Ascending aorta (tissue), 2 donors: ENCODE measurements around the gene KCNIP1. TPM values are rescaled to one million over a fixed set of nuclear protein-coding genes. Genes with fewer than 3 reads are reported as not detected.

Experiments used
- DNase-seq, 2 donors: peaks; one replicate each; pipeline ENCODE4 v3.0.0-alpha.2; 2019; ENCODE audit warnings: low spot score in 2 of 2
- H3K27ac ChIP-seq, 2 donors: fragments of 200-600 bp; sonication (generic); one replicate each; pipeline ENCODE4 v1.5.1; 2016 to 2017; ENCODE audit warnings: mild to moderate bottlenecking in 1 of 2
- H3K27me3 ChIP-seq: fragments of 200-600 bp; sonication (generic); one replicate; pipeline ENCODE4 v1.5.1; 2017
- H3K36me3 ChIP-seq, 2 donors: fragments of 200-600 bp; sonication (generic); one replicate each; pipeline ENCODE4 v1.5.1; 2016
- H3K4me1 ChIP-seq, 2 donors: fragments of 200-600 bp; sonication (generic); one replicate each; pipeline ENCODE4 v1.5.1; 2016 to 2017; ENCODE audit warnings: mild to moderate bottlenecking in 1 of 2
- H3K4me3 ChIP-seq, 2 donors: fragments of 200-600 bp; sonication (generic); one replicate each; pipeline ENCODE4 v1.5.1; 2016 to 2017; ENCODE audit warnings: mild to moderate bottlenecking in 1 of 2
- H3K9me3 ChIP-seq, 2 donors: fragments of 200-600 bp; sonication (generic); one replicate each; pipeline ENCODE4 v1.5.1; 2016
- CTCF ChIP-seq, 3 experiments: fragments of 200-600 bp in 2 of 3; fragments of 450-650 bp in 1 of 3; sonication (generic) in 2 of 3; IDR thresholded peaks; one replicate each; pipeline ENCODE4 v1.5.1; 2016 to 2019; ENCODE audit warnings: antibody characterized with exemption in 3 of 3, mild to moderate bottlenecking in 1 of 3, moderate library complexity in 1 of 3
- intact Hi-C: fragments of 100-400 bp; cut with DNase I; formaldehyde crosslinking; loops from one replicate; pipeline ENCODE4 v1.15.1; 2023
- total RNA-seq: library from RNA; depleted of rRNA; stranded (reverse); fragments of >200 nt; gene quantifications from one replicate; pipeline ENCODE4 v1.1.0, GENCODE V29; 2016

KCNIP1 gene
- total RNA-seq, 1 donor from 2014 or later, result not detected

GRCh38 chr5:170656346-170656745 lies 152.5 kb downstream of the KCNIP1 start:
- H3K4me3 ChIP-seq, result no peak overlapping the region
- H3K36me3 ChIP-seq, result no peaks in the 10 kb centered on the region
- no peaks in the 10 kb centered on the region for H3K27me3 ChIP-seq
- no peak for DNase-seq
- intact Hi-C loops, result no loop called here
- no peaks in the 10 kb centered on the region for H3K4me1 ChIP-seq
- no peak overlapping the region for H3K27ac ChIP-seq
- H3K9me3 ChIP-seq, result no peaks in the 10 kb centered on the region
- no peak for TF ChIP-seq CTCF (IDR thresholded peaks at IDR 0.05)

GRCh38 chr5:170660531-170660930 lies 156.7 kb downstream of the KCNIP1 start:
- Histone ChIP-seq H3K9me3 (no peaks in the 10 kb centered on the region), H3K27ac (no peak overlapping the region), H3K27me3 (no peaks in the 10 kb centered on the region), H3K4me3 (no peak overlapping the region), H3K36me3 (no peaks in the 10 kb centered on the region), H3K4me1 (no peaks in the 10 kb centered on the region)
- no peak for TF ChIP-seq CTCF (IDR thresholded peaks at IDR 0.05)
- intact Hi-C loops, result no loop called here
- DNase-seq, result no peak

GRCh38 chr5:170662966-170663365 lies 159.1 kb downstream of the KCNIP1 start:
- TF ChIP-seq CTCF (IDR thresholded peaks at IDR 0.05), result no peak
- H3K27ac ChIP-seq, result no peak overlapping the region
- DNase-seq, result no peak
- no peaks in the 10 kb centered on the region for H3K36me3 ChIP-seq
- no peaks in the 10 kb centered on the region for H3K4me1 ChIP-seq
- no peaks in the 10 kb centered on the region for H3K9me3 ChIP-seq
- intact Hi-C loops, result no loop called here
- no peaks in the 10 kb centered on the region for H3K27me3 ChIP-seq
- H3K4me3 ChIP-seq, result no peak overlapping the region

GRCh38 chr5:170678811-170679210 lies 175.0 kb downstream of the KCNIP1 start:
- no peaks in the 10 kb centered on the region for H3K9me3 ChIP-seq

GRCh38 chr5:170681013-170681433 lies 177.2 kb downstream of the KCNIP1 start:
- Histone ChIP-seq H3K4me3 (peak overlapping the region in 1 of 2 donors; percentile 12), H3K27ac (no peak overlapping the region), H3K4me1 (no peaks in the 10 kb centered on the region), H3K27me3 (no peaks in the 10 kb centered on the region), H3K9me3 (no peaks in the 10 kb centered on the region), H3K36me3 (no peaks in the 10 kb centered on the region)
- no peak for DNase-seq
- no peak for TF ChIP-seq CTCF (IDR thresholded peaks at IDR 0.05)
- intact Hi-C loops, result no loop called here

More at GRCh38 chr5:170678811-170679210, 175.0 kb downstream of the KCNIP1 start:
- Histone ChIP-seq H3K27ac (no peak overlapping the region), H3K4me1 (no peaks in the 10 kb centered on the region), H3K27me3 (no peaks in the 10 kb centered on the region), H3K36me3 (no peaks in the 10 kb centered on the region), H3K4me3 (no peak overlapping the region)
- DNase-seq, result no peak
- intact Hi-C loops, result no loop called here
- TF ChIP-seq CTCF (IDR thresholded peaks at IDR 0.05), result no peak

- TF ChIP-seq CTCF (IDR thresholded peaks at IDR 0.05), result no peak
- intact Hi-C loops, result no loop called here
- Histone ChIP-seq H3K9me3 (no peaks in the 10 kb centered on the region), H3K36me3 (no peaks in the 10 kb centered on the region), H3K27ac (no peak overlapping the region), H3K4me1 (no peaks in the 10 kb centered on the region), H3K4me3 (no peak overlapping the region), H3K27me3 (no peaks in the 10 kb centered on the region)
- no peak for DNase-seq
Measured at GRCh38 chr5:170691657-170692056, 187.8 kb downstream of the KCNIP1 start.
